ENCODE measurements around the gene UCK2. TPM values are rescaled to one million over a fixed set of nuclear protein-coding genes. Genes with fewer than 3 reads are reported as not detected.

UCK2 gene
- polyA plus RNA-seq, 2 of the 4 experiments (the other 2 are of a cell fraction): 72.4 to 98.9 TPM

DNA sequence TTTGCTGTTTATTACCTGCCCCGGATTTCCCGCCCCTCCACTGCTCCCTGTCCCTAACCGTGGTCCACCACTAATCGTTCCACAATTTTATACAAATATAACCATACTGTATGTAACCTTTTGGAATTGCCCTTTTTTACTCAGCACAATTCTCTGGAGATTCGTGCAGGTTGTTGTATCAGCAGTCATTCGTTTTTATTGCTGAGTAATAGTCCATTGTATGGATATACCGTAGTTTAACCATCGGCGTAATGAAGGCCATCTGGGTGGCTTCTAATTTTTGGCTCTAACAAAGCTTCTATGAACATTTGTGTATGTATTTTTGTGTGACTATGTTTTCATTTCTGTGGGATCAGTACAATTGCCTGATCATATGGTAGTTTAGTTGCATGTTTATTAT lies 50.0 kb downstream of the UCK2 start:
- Histone ChIP-seq H3K27ac (no peak overlapping the region), H3K9me3 (peaks cover 27% of the 10 kb centered on the region), H3K4me1 (peaks cover 15% of the 10 kb centered on the region), H3K4me2 (no peak overlapping the region), H3K4me3 (no peak overlapping the region)
- ChIA-PET CTCF (no interaction called here), POLR2A (no interaction called here)
- TF ChIP-seq KDM1A (IDR thresholded peaks at IDR 0.05; ENCODE audit: low read depth) (0 out of 2 replicates have a peak, but pooled peaks have one; percentile 35), MAFK (IDR thresholded peaks at IDR 0.05; ENCODE audit: partially characterized antibody) (peak; percentile 4)
- TF ChIP-seq, protein P1, sequence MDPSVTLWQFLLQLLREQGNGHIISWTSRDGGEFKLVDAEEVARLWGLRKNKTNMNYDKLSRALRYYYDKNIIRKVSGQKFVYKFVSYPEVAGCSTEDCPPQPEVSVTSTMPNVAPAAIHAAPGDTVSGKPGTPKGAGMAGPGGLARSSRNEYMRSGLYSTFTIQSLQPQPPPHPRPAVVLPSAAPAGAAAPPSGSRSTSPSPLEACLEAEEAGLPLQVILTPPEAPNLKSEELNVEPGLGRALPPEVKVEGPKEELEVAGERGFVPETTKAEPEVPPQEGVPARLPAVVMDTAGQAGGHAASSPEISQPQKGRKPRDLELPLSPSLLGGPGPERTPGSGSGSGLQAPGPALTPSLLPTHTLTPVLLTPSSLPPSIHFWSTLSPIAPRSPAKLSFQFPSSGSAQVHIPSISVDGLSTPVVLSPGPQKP (IDR thresholded peaks at IDR 0.05; ENCODE audit: low read depth, low read length): no peak
- WGBS (ENCODE audit: missing lambda C conversion rate): 93% methylated on average over 9 of the region's 9 CpGs
- no peak for DNase-seq (ENCODE audit: low read depth in 1 of 2, low spot score in 1 of 2)
- FAIRE-seq: no peak
- ATAC-seq: no peak

DNA sequence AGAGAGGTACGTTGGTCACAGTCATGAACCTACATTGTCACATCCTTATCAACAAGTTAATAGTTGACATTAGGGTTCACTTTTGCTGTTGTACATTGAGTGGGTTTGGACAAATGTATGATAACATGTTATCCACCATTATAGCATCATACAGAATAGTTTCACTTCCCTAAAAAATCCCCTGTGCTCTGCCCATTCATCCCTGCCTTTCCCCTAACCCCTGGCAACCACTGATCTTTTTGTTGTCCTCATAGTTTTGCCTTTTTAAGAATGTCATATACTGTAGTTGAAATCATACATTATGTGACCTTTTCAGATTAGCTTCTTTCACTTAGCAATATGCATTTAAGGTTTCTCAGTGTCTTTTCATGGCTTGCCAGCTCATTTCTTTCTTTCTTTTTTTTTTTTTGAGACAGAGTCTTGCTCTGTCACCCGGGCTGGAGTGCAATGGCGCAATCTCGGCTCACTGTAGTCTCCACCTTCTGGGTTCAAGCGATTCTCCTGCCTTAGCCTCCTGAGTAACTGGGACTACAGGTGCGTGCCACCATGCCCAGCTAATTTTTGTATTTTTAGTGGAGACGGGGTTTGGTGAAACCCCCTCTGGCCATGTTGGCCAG lies 50.6 kb downstream of the UCK2 start:
- Histone ChIP-seq H3K4me2 (no peak overlapping the region), H3K4me1 (peaks cover 18% of the 10 kb centered on the region), H3K4me3 (no peak overlapping the region), H3K27ac (no peak overlapping the region), H3K9me3 (peaks cover 24% of the 10 kb centered on the region)
- TF ChIP-seq EHMT2 (IDR thresholded peaks at IDR 0.05; ENCODE audit: low read depth): no peak
- TF ChIP-seq RNF2 (IDR thresholded peaks at IDR 0.05; ENCODE audit: borderline replicate concordance, low read depth): no peak
- no peak for TF ChIP-seq EHF (CRISPR knock-in tag; IDR thresholded peaks at IDR 0.05)
- WGBS (ENCODE audit: missing lambda C conversion rate): 94% methylated on average over 7 of the region's 7 CpGs
- ChIA-PET POLR2A (no interaction called here), CTCF (no interaction called here)
- FAIRE-seq (no peak), DNase-seq (ENCODE audit: low read depth in 1 of 2, low spot score in 1 of 2) (no peak), ATAC-seq (no peak)

DNA sequence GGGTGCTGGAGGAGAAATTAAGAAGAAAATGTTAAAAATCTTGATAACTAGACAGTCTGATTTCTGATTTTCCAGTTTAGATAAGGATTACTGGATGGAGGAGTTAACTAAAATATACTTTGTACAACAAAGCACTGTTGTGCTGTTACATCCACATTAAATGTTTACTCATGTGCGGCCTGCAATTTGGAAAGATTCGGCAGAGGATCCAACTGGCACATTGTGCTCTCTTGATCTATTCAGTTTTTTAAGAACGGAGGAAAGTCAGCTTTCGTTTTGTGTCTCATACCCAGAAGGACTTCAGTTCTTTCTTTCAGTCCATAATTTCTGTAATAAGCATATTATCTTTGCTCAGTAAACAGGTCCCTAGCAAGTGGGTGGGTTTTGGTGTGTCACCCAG lies 52.5 kb downstream of the UCK2 start:
- Histone ChIP-seq H3K4me2 (no peak overlapping the region), H3K9me3 (peaks cover 17% of the 10 kb centered on the region), H3K4me3 (no peak overlapping the region), H3K4me1 (peaks cover 26% of the 10 kb centered on the region), H3K27ac (no peak overlapping the region)
- FAIRE-seq: no peak
- no peak for DNase-seq (ENCODE audit: low read depth in 1 of 2, low spot score in 1 of 2)
- ChIA-PET CTCF (no interaction called here), POLR2A (no interaction called here)
- ATAC-seq: no peak
- TF ChIP-seq EHMT2 (IDR thresholded peaks at IDR 0.05; ENCODE audit: low read depth): no peak
- no peak for TF ChIP-seq KDM1A (IDR thresholded peaks at IDR 0.05; ENCODE audit: low read depth)
- whole genome bisulfite sequencing (ENCODE audit: missing lambda C conversion rate): 88% methylated on average over 4 of the region's 4 CpGs

DNA sequence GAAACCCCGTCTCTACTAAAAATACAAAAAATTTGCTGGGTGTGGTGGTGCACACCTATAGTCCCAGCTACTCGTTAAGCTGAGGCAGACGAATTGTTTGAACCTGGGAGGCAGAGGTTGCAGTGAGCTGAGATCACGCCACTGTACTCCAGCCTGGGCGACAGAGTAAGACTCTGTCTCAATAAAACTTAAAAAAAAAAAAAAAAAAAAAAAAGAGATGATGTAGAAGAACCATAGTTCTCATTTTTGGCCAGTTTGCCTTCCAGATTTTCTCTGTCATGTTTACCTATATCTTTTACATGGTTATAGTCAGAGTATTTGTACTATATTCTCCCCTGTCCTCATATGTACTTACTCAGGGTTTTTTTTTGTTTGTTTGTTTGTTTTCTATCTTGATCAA lies 53.6 kb downstream of the UCK2 start:
- Histone ChIP-seq H3K4me2 (no peak overlapping the region), H3K4me1 (peaks cover 20% of the 10 kb centered on the region), H3K4me3 (no peak overlapping the region), H3K9me3 (peaks cover 17% of the 10 kb centered on the region), H3K27ac (no peak overlapping the region)
- no peak for DNase-seq (ENCODE audit: low read depth in 1 of 2, low spot score in 1 of 2)
- 94% methylated on average over 5 of the region's 5 CpGs for WGBS (ENCODE audit: missing lambda C conversion rate)
- TF ChIP-seq JUN (IDR thresholded peaks at IDR 0.05): no peak
- no peak for TF ChIP-seq RNF2 (IDR thresholded peaks at IDR 0.05; ENCODE audit: borderline replicate concordance, low read depth)
- TF ChIP-seq HEYL (CRISPR knock-in tag; IDR thresholded peaks at IDR 0.05): no peak
- FAIRE-seq: no peak
- ChIA-PET CTCF (no interaction called here), POLR2A (no interaction called here)
- ATAC-seq: no peak

DNA sequence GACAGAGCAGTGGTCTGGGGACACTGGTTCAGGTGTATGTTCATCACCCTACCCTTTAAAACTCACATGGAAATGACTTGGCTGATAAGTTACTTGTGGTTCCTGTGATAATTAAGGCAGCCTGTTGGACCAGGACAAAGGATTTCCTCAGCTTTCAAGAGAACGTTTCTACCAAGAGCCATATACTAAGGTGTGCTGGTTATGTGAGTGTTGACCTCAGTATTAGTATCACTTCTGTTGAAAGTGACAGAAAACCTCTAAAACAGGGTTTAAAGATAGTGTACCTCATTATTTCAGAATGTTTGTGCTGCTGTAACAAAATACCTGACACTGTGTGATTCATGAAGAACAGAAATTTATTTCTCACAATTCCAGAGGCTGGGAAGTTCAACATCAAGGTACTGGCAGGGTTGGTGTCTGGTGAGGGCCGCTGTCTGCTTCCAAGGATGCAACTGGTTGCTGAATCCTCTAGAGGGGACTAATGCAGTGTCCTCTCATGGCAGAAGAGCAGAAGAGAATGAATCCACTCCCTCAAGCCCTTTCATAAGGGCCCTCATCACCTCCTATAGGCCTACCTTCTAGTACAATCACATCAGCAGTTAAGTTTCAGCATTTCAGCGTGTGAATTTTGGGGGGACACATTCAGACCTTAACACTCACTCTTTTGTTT lies 54.9 kb downstream of the UCK2 start:
- H3K4me3 ChIP-seq: no peak overlapping the region
- DNase-seq (ENCODE audit: low read depth in 1 of 2, low spot score in 1 of 2) (no peak), FAIRE-seq (no peak), ATAC-seq (peak; percentile 67 to 69; a peak in 4 of 6 replicates)
- ChIA-PET CTCF (interaction anchor here (1.3 to 2.9 kb wide), 2 partner anchors 10 to 32 kb away, joined by 6 to 17 read pairs; no protein-coding TSS in a partner anchor), POLR2A (no interaction called here)
- peaks cover 12% of the 10 kb centered on the region for H3K9me3 ChIP-seq
- WGBS (ENCODE audit: missing lambda C conversion rate): 87% methylated on average over 3 of the region's 3 CpGs
- H3K4me2 ChIP-seq: no peak overlapping the region
- TF ChIP-seq RFX5 (IDR thresholded peaks at IDR 0.05) (no peak), PHF8 (IDR thresholded peaks at IDR 0.05; ENCODE audit: borderline replicate concordance, low read depth) (no peak)
- H3K27ac ChIP-seq: no peak overlapping the region
- peaks cover 23% of the 10 kb centered on the region for H3K4me1 ChIP-seq

Measured in A549 (cell line).